ENCODE measurements around the gene PPP4C.

Gene PPP4C

DNA sequence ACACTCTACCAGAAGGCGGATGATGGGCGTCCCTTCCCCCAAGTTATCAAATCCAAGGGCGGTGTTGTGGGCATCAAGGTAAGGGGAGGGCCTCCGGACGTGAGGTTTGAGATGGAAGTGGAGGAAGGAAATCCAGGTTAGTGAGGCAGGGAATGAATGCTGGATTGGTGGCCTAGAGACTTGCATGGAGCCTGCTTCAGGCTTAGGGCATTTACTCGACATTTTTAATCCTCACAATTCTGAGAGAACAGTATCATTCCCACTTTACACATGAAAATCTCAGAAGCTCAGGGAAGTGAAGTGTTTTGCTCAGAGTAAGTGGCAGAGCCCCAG, 8.2 kb upstream of the PPP4C start:
- TF ChIP-seq, protein P1, sequence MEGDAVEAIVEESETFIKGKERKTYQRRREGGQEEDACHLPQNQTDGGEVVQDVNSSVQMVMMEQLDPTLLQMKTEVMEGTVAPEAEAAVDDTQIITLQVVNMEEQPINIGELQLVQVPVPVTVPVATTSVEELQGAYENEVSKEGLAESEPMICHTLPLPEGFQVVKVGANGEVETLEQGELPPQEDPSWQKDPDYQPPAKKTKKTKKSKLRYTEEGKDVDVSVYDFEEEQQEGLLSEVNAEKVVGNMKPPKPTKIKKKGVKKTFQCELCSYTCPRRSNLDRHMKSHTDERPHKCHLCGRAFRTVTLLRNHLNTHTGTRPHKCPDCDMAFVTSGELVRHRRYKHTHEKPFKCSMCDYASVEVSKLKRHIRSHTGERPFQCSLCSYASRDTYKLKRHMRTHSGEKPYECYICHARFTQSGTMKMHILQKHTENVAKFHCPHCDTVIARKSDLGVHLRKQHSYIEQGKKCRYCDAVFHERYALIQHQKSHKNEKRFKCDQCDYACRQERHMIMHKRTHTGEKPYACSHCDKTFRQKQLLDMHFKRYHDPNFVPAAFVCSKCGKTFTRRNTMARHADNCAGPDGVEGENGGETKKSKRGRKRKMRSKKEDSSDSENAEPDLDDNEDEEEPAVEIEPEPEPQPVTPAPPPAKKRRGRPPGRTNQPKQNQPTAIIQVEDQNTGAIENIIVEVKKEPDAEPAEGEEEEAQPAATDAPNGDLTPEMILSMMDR (IDR thresholded peaks at IDR 0.05): no peak

DNA sequence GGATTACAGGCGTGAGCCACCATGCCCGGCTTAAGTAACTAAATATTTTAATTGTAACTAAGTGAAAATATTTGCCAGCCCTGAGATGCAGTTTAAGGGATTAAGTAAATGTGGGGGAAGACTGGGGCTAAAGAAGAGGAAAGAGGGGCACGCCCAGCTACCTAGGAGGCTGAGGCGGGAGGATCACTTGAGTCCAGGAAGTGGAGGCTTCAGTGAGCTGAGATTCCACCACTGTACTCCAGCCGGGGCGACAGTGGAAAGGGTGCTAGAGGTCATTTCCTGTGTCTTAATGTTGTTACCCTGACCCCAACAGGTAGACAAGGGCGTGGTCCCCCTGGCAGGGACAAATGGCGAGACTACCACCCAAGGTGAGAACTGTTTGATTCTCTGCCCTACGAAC, 7.5 kb upstream of the PPP4C start:
- TF ChIP-seq, protein P1 (IDR thresholded peaks at IDR 0.05): no peak

DNA sequence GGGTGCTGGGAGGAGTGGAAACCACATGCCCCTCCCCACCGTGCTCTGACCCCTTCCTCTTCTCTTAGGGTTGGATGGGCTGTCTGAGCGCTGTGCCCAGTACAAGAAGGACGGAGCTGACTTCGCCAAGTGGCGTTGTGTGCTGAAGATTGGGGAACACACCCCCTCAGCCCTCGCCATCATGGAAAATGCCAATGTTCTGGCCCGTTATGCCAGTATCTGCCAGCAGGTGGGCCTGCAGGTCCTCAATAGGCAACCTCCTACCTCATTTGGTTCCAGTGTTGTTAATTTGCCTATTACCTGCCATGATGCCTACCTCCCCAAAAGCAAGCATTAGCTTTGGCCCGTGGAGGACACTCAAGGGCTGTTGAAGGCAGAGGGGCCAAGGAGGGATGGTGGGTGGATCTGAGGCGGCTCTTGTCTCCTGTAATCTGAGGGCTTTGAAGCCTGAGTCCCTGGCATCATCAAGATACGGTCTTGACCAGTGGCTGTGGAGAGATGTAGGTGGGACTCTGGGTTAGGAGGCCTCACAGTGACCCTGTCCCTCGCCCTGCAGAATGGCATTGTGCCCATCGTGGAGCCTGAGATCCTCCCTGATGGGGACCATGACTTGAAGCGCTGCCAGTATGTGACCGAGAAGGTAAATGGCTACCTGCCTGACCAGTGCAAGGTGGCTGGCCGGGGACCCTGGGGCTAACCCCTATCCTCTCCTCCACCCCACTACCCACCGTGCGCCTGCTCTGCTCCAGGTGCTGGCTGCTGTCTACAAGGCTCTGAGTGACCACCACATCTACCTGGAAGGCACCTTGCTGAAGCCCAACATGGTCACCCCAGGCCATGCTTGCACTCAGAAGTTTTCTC, 6.8 kb upstream of the PPP4C start:
- TF ChIP-seq, protein P1 (IDR thresholded peaks at IDR 0.05): peak; percentile 54; the same call in 1 of the 2 replicates

DNA sequence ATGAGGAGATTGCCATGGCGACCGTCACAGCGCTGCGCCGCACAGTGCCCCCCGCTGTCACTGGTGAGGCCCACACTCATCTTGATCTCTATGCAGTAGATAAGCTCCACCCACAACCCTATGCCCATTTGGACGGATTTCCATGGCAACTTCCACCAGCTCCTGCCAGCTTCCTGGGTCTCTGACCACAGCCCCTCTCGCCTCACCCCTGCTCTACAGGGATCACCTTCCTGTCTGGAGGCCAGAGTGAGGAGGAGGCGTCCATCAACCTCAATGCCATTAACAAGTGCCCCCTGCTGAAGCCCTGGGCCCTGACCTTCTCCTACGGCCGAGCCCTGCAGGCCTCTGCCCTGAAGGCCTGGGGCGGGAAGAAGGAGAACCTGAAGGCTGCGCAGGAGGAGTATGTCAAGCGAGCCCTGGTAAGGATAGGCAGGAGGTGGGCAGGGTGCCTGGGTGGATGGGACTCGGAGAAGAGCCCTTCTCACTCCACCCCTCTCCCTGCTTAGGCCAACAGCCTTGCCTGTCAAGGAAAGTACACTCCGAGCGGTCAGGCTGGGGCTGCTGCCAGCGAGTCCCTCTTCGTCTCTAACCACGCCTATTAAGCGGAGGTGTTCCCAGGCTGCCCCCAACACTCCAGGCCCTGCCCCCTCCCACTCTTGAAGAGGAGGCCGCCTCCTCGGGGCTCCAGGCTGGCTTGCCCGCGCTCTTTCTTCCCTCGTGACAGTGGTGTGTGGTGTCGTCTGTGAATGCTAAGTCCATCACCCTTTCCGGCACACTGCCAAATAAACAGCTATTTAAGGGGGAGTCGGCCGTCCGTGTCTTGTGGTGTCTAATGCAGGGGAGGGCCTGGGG, 6.0 kb upstream of the PPP4C start:
- TF ChIP-seq, protein P1 (IDR thresholded peaks at IDR 0.05): no peak

DNA sequence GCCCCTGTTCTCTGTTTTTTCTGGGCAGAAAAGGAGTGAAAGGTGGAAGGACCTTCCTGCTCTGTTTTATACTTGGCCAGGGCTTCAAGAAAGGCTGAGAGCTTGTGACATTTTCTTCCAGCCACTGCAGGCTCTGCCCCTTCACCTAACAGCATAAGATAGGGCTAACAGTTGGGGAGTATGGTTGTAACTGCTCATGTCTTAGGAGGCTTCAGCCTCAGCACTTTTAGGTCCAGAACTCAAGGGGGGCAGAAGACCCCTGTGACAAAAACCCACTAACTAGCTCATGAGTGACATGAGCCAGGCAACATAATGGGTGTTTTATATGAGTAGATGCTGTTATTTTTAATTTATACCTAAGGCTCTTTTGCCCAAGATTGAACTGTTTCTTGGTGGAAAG, 5.3 kb upstream of the PPP4C start:
- TF ChIP-seq, protein P1 (IDR thresholded peaks at IDR 0.05): no peak

DNA sequence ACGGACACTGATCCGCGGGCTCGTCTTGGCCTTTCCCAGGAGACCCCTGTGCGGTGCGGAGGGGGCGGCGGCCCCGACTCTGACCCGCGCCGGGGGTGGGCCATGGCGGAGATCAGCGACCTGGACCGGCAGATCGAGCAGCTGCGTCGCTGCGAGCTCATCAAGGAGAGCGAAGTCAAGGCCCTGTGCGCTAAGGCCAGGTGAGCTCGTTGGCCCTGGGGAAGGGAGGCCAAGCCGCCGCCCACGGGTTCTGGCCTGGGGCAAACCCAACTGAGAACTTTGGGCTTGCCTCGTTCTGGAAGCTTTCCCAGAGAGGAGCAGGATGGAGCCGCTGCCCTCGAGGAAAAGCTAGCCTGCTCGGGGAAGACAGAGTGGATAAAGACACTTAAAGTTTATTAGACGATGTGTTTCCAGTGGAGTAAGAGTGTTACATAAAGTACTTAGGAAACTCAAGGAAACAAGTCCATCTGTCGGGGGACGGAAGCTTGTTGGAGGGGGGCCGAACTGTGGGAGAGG, 540 bp downstream of the PPP4C start:
- TF ChIP-seq, protein P1 (IDR thresholded peaks at IDR 0.05): no peak

DNA sequence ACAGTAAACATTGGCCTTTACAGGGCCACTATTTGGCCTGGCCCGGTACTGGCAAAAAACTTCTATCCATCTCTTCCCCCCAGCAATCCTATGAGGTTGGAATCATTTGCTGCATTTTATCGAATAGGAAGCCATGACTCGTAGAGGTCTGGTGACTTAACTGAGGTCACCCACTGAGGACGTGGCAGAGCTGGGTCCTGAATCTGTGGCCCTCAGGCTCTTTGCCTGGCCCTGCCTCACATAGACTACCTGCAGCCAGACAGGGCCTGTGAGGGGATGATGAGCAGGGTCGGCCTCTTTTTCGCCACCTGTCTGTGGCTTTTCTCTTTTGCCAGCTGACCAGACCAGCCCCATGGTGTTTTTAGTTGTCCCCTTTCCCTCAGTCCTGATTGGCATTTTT, 1.9 kb downstream of the PPP4C start:
- TF ChIP-seq, protein P1 (IDR thresholded peaks at IDR 0.05): no peak
